Prostate gland (tissue), 2 donors: Measurements from ENCODE around the gene SESN3. TPM values are rescaled to one million over a fixed set of nuclear protein-coding genes. Genes with fewer than 3 reads are reported as not detected.

Source experiments
- DNase-seq: peaks from one replicate; pipeline ENCODE4 v3.0.0-alpha.2; 2019; ENCODE audit warnings: low spot score
- H3K27ac ChIP-seq, 2 donors: fragments of 200-600 bp; sonication (generic); 2 replicates each; pipeline ENCODE4 v1.5.1; 2017 to 2019
- H3K27me3 ChIP-seq: fragments of 200-600 bp; sonication (generic); replicated peaks from 2 replicates; pipeline ENCODE4 v1.5.1; 2019; ENCODE audit not compliant: insufficient read depth
- H3K36me3 ChIP-seq, 2 donors: fragments of 200-600 bp; sonication (generic); 1 replicate in 1 of 2; 2 replicates in 1 of 2; pipeline versions ENCODE4 v1.5.1 to v1.8.1; 2017 to 2019
- H3K4me1 ChIP-seq: fragments of 200-600 bp; sonication (generic); replicated peaks from 2 replicates; pipeline ENCODE4 v1.5.1; 2019
- H3K4me3 ChIP-seq, 2 donors: fragments of 200-600 bp; sonication (generic); 2 replicates each; pipeline ENCODE4 v1.5.1; 2017 to 2019
- H3K9me3 ChIP-seq: fragments of 200-600 bp; sonication (generic); 2 replicates; pipeline ENCODE4 v1.5.1; 2017
- POLR2A ChIP-seq: fragments of 450-650 bp; IDR thresholded peaks from one replicate; pipeline ENCODE4 v1.6.1; 2016; ENCODE audit warnings: antibody characterized with exemption, mild to moderate bottlenecking
- POLR2AphosphoS5 ChIP-seq: sonication (generic); formaldehyde crosslinking; IDR thresholded peaks from one replicate; pipeline ENCODE4 v1.6.1; 2017; ENCODE audit warnings: antibody characterized with exemption
- WGBS: methylation state at CpG from one replicate; pipeline ENCODE4 v1.1.5; 2018; 5-methylcytosine and 5-hydroxymethylcytosine counted together
- intact Hi-C: fragments of 100-400 bp; cut with DNase I; formaldehyde crosslinking; loops from one replicate; pipeline ENCODE4 v1.14.2; 2022
- total RNA-seq, 2 donors: library from RNA; depleted of rRNA; stranded (reverse); fragments of >200 nt; gene quantifications; one replicate each; pipeline ENCODE4 v1.1.0, GENCODE V29; 2016
- TF ChIP-seq, protein P1 (sequence below), 4 experiments: fragments of 200-600 bp in 2 of 4; fragments of 450-650 bp in 2 of 4; sonication (generic) in 2 of 4; IDR thresholded peaks; 1 replicate in 3 of 4; 2 replicates in 1 of 4; pipeline ENCODE4 v1.5.1; 2016 to 2019; ENCODE audit warnings: antibody characterized with exemption in 4 of 4, mild to moderate bottlenecking in 2 of 4, moderate library complexity in 2 of 4

The SESN3 gene
- total RNA-seq, 2 donors from 2014 or later, result 21.3 to 33.8 TPM

DNA sequence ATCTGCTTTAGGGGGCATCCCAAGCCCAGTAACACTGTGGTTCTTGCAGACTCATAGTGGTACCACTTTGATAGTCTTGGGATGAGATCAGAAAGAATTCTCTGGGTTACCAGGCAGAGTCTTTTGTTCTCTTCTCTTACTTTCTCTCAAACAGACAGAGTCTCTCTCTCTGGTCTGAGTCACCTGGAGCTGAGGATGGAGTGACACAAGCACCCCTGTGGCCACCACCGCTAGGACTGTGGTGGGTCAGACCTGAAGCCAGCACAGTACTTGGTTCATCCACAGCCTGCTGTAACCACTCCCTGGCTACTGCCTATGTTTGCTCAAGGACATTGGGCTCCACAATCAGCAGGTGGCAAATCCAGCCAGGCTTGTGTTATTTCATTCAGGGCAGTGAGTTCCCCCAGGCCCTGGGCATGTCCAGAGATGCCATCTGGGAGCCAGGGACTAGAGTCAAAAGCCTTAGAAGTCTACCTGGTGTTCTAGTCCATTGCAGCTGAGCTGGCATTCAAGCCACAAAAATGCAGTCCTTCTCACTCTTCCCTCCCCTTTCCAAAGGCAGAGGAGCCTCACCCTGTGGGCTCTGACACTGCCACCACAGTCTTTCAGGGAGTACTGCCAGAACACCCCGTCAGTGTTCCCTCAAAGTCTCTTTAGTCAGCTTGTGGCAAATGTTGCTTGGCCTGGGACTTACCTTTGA is 111.5 kb downstream of the SESN3 start:
- Histone ChIP-seq H3K4me1 (no peaks in the 10 kb centered on the region), H3K27ac (peak overlapping the region in 1 of 2 donors; percentile 55), H3K9me3 (no peaks in the 10 kb centered on the region), H3K4me3 (no peak overlapping the region), H3K36me3 (no peaks in the 10 kb centered on the region), H3K27me3 (no peaks in the 10 kb centered on the region)
- peak; percentile 47 for TF ChIP-seq POLR2AphosphoS5
- TF ChIP-seq, protein P1, sequence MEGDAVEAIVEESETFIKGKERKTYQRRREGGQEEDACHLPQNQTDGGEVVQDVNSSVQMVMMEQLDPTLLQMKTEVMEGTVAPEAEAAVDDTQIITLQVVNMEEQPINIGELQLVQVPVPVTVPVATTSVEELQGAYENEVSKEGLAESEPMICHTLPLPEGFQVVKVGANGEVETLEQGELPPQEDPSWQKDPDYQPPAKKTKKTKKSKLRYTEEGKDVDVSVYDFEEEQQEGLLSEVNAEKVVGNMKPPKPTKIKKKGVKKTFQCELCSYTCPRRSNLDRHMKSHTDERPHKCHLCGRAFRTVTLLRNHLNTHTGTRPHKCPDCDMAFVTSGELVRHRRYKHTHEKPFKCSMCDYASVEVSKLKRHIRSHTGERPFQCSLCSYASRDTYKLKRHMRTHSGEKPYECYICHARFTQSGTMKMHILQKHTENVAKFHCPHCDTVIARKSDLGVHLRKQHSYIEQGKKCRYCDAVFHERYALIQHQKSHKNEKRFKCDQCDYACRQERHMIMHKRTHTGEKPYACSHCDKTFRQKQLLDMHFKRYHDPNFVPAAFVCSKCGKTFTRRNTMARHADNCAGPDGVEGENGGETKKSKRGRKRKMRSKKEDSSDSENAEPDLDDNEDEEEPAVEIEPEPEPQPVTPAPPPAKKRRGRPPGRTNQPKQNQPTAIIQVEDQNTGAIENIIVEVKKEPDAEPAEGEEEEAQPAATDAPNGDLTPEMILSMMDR (IDR thresholded peaks at IDR 0.05), result no peak
- intact Hi-C loops, result no loop called here
- DNase-seq, result peak; percentile 70
- 52% methylated on average over 2 of the region's 2 CpGs for WGBS

- no peaks in the 10 kb centered on the region for H3K27me3 ChIP-seq
- H3K4me1 ChIP-seq, result no peaks in the 10 kb centered on the region
- no peaks in the 10 kb centered on the region for H3K9me3 ChIP-seq
- TF ChIP-seq POLR2A (no peak), POLR2AphosphoS5 (no peak)
- TF ChIP-seq, protein P1 (IDR thresholded peaks at IDR 0.05), result no peak
- DNase-seq, result no peak
- H3K36me3 ChIP-seq, result no peaks in the 10 kb centered on the region
- H3K4me3 ChIP-seq, result no peak overlapping the region
- no peak overlapping the region for H3K27ac ChIP-seq
- WGBS, result 91% methylated on average over 1 of the region's 1 CpG
- intact Hi-C loops, result no loop called here
Measured at GRCh38 chr11:95115597-95115996, 115.4 kb downstream of the SESN3 start.

Other genes with a start within 250 kb of the SESN3 start
- not detected for gene KDM4E, start 205.9 kb downstream of the SESN3 start, total RNA-seq
- gene KDM4F, start 181.8 kb downstream of the SESN3 start, total RNA-seq, result not detected
- gene SRSF8, start 164.3 kb downstream of the SESN3 start, total RNA-seq, result 10 to 100 TPM; 40.4 to 46.1 TPM
- gene ENDOD1, start 141.4 kb downstream of the SESN3 start, total RNA-seq, result 10 to 100 TPM; 49.6 to 79.8 TPM